GM12878 (cell line): ENCODE results near the gene PRKG1. TPM values are rescaled to one million over a fixed set of nuclear protein-coding genes. Genes with fewer than 3 reads are reported as not detected.

ENCODE experiments used
- ATAC-seq: fragments of 200-7000 bp; cut with Tn5 transposase; 3 replicates; pipeline ENCODE4 v1.9.1; 2020; ENCODE audit warnings: mild to moderate bottlenecking, moderate library complexity
- BruUV-seq: library from RNA; stranded (reverse); fragments of 400-500 nt; replicated peaks from 2 replicates; lab custom pipeline; 2021; lab: Mats Ljungman, UMichigan
- CTCF ChIA-PET: fragments of 300-600 bp; sonication (Branson Sonifier 250); formaldehyde crosslinking; extraction: SDS; loops from one replicate; lab custom pipeline; 2021; ENCODE audit warnings: inconsistent platforms; lab: Yijun Ruan, JAX
- POLR2A ChIA-PET: fragments of 350-600 bp; formaldehyde crosslinking; extraction: SDS; loops from one replicate; lab custom pipeline; 2021; ENCODE audit warnings: inconsistent platforms; lab: Charles Lee
- RAD21 ChIA-PET: fragments of 300-600 bp; sonication (Branson Sonifier 250); formaldehyde crosslinking; loops from one replicate; lab custom pipeline; 2023; ENCODE audit warnings: antibody characterized with exemption; ENCODE audit not compliant: unreplicated experiment; lab: Charles Lee
- SMC1A ChIA-PET: fragments of 300-600 bp; sonication (Branson Sonifier 250); formaldehyde crosslinking; loops from one replicate; lab custom pipeline; 2023; ENCODE audit not compliant: unreplicated experiment, uncharacterized antibody; lab: Charles Lee
- DNase-seq: peaks from one replicate; pipeline ENCODE4 v3.0.0-alpha.2; 2011; ENCODE audit warnings: low read depth, low spot score
- FAIRE-seq: peaks from 3 replicates; lab custom pipeline; 2011; peaks lifted over from hg19 to GRCh38; lab: Jason Lieb, UNC
- H2AFZ ChIP-seq: 2 replicates; pipeline ENCODE4 v1.6.0; 2011; ENCODE audit warnings: low read depth, low read length, control low read depth; ENCODE audit not compliant: control insufficient read depth
- H3K27ac ChIP-seq: 2 replicates; pipeline ENCODE4 v1.5.1; 2011; ENCODE audit warnings: control low read depth; ENCODE audit not compliant: control insufficient read depth, insufficient read depth
- H3K27me3 ChIP-seq, 2 experiments: replicated peaks in 1 of 2; 2 replicates each; pipeline versions ENCODE4 v1.6.0 to v1.6.1; 2011; ENCODE audit warnings: low read length in 1 of 2; ENCODE audit not compliant: control insufficient read depth in 2 of 2, insufficient read depth in 2 of 2
- H3K36me3 ChIP-seq, 2 experiments: 2 replicates each; pipeline ENCODE4 v1.5.1; 2011; ENCODE audit warnings: low read length in 1 of 2; ENCODE audit not compliant: control insufficient read depth in 2 of 2, insufficient read depth in 2 of 2
- H3K4me1 ChIP-seq: 2 replicates; pipeline ENCODE4 v1.6.1; 2011; ENCODE audit warnings: mild to moderate bottlenecking, low read length, moderate library complexity, mixed read lengths; ENCODE audit not compliant: control insufficient read depth, insufficient read depth
- H3K4me2 ChIP-seq: 2 replicates; pipeline ENCODE4 v1.6.0; 2011; ENCODE audit warnings: control low read depth; ENCODE audit not compliant: control insufficient read depth, insufficient read depth
- H3K4me3 ChIP-seq: fragments of 200-600 bp; sonication (generic); 2 replicates; pipeline ENCODE4 v1.5.1; 2016
- H3K79me2 ChIP-seq: 2 replicates; pipeline ENCODE4 v1.6.0; 2011; ENCODE audit warnings: low read length; ENCODE audit not compliant: control insufficient read depth, insufficient read depth
- H3K9ac ChIP-seq: 2 replicates; pipeline ENCODE4 v1.8.0; 2011; ENCODE audit warnings: low read length, control low read depth, mixed read lengths; ENCODE audit not compliant: control insufficient read depth, insufficient read depth
- H3K9me3 ChIP-seq: replicated peaks from 3 replicates; pipeline ENCODE4 v1.5.1; 2011; ENCODE audit warnings: mild to moderate bottlenecking, low read length; ENCODE audit not compliant: control insufficient read depth, insufficient read depth
- H4K20me1 ChIP-seq: 2 replicates; pipeline ENCODE4 v1.6.0; 2011; ENCODE audit not compliant: control insufficient read depth, insufficient read depth
- ATF7 ChIP-seq: fragments of 450-650 bp; IDR thresholded peaks from 2 replicates; pipeline ENCODE4 v1.6.1; 2016; ENCODE audit warnings: low read depth, mild to moderate bottlenecking
- CHD1 ChIP-seq: IDR thresholded peaks from 2 replicates; pipeline ENCODE4 v1.6.1; 2012; ENCODE audit warnings: low read depth, low read length, improper control_type of control experiment
- EZH2 ChIP-seq: IDR thresholded peaks from 2 replicates; pipeline ENCODE4 v1.6.1; 2012; ENCODE audit warnings: low read depth, mild to moderate bottlenecking, control low read depth, inconsistent platforms, low read length, borderline replicate concordance; ENCODE audit not compliant: control insufficient read depth
- FOXM1 ChIP-seq: IDR thresholded peaks from 2 replicates; pipeline ENCODE4 v1.6.1; 2012; ENCODE audit warnings: low read depth, mild to moderate bottlenecking, inconsistent platforms, low read length, moderate library complexity
- HDAC6 ChIP-seq: fragments of 200-600 bp; sonication (generic); IDR thresholded peaks from one replicate; pipeline ENCODE4 v1.8.0; 2017; ENCODE audit warnings: antibody characterized with exemption; ENCODE audit not compliant: unreplicated experiment
- JUND ChIP-seq: IDR thresholded peaks from 2 replicates; pipeline ENCODE4 v1.6.1; 2012; ENCODE audit warnings: low read depth, mild to moderate bottlenecking, low read length, improper control_type of control experiment, moderate library complexity
- NR2F1 ChIP-seq: fragments of 450-650 bp; conservative IDR thresholded peaks from 2 replicates; pipeline ENCODE4 v1.6.1; 2017; ENCODE audit warnings: mild to moderate bottlenecking
- PAX8 ChIP-seq: fragments of 450-650 bp; IDR thresholded peaks from 2 replicates; pipeline ENCODE4 v1.6.1; 2017; ENCODE audit warnings: mild to moderate bottlenecking, moderate library complexity
- POLR2AphosphoS2 ChIP-seq: IDR thresholded peaks from 2 replicates; pipeline ENCODE4 v1.6.1; 2011; ENCODE audit warnings: low read depth, mild to moderate bottlenecking, low read length, improper control_type of control experiment, moderate library complexity
- SREBF1 ChIP-seq: IDR thresholded peaks from 2 replicates; pipeline ENCODE4 v1.6.1; 2012; ENCODE audit warnings: mild to moderate bottlenecking, low read length
- STAT1 ChIP-seq: fragments of 450-650 bp; conservative IDR thresholded peaks from 2 replicates; pipeline ENCODE4 v1.6.1; 2014; ENCODE audit warnings: antibody characterized with exemption, mild to moderate bottlenecking
- TCF7 ChIP-seq: IDR thresholded peaks from 2 replicates; pipeline ENCODE4 v1.6.1; 2014; ENCODE audit warnings: antibody characterized with exemption, borderline replicate concordance
- ZBED1 ChIP-seq: IDR thresholded peaks from 2 replicates; pipeline ENCODE4 v1.6.1; 2016; ENCODE audit warnings: borderline replicate concordance
- WGBS: methylation state at CpG from one replicate; pipeline ENCODE4 v1.1.6; 2016; ENCODE audit warnings: low lambda C conversion rate; ENCODE audit not compliant: insufficient replicate concordance, insufficient coverage; ENCODE audit errors: missing lambda C conversion rate; 5-methylcytosine and 5-hydroxymethylcytosine counted together
- in situ Hi-C: fragments of 300-500 bp; cut with MboI; formaldehyde crosslinking; loops from 9 replicates; pipeline ENCODE4 v1.14.3; 2018; ENCODE audit warnings: mixed read lengths
- intact Hi-C: fragments of 100-400 bp; cut with micrococcal nuclease; formaldehyde crosslinking; loops from one replicate; pipeline ENCODE4 v1.14.2; 2022; ENCODE audit not compliant: unreplicated experiment
- polyA plus RNA-seq, 11 experiments: library from polyadenylated mRNA; depleted of rRNA in 4 of 11; unstranded in 6 of 11; stranded (reverse) in 5 of 11; fragments of >200 nt; fragmentation: Nextera tagmentation in 4 of 11; fragmentation: Illumina TruSeq in 1 of 11; extraction: Ambion mirVana in 4 of 11; extraction: Trizol in 1 of 11; gene quantifications; 1 replicate in 1 of 11; 2 replicates in 10 of 11; pipeline versions ENCODE4 v1.2.1 to v1.2.3, GENCODE V29; 2011 to 2016; ENCODE audit warnings: inconsistent platforms in 2 of 11, missing spikeins in 2 of 11, low read depth in 1 of 11
- total RNA-seq, 4 experiments: library from RNA; depleted of rRNA in 3 of 4; stranded (reverse); fragments of >200 nt in 3 of 4; fragmentation: Illumina TruSeq in 1 of 4; extraction: Trizol in 1 of 4; gene quantifications; 2 replicates each; pipeline versions ENCODE4 v1.2.1 to v1.2.3, GENCODE V29; 2013 to 2021
- TF ChIP-seq, protein P1 (sequence below): fragments of 150-350 bp; IDR thresholded peaks from 2 replicates; pipeline ENCODE4 v1.6.1; 2014; ENCODE audit warnings: mild to moderate bottlenecking, low read depth, low read length

PRKG1 gene
- total and polyA plus RNA-seq, 10 of the 15 experiments (the other 5 are each of a cell fraction or from before 2014, with no cell fraction given), result 0.04 to 0.05 TPM; not detected in 8

DNA sequence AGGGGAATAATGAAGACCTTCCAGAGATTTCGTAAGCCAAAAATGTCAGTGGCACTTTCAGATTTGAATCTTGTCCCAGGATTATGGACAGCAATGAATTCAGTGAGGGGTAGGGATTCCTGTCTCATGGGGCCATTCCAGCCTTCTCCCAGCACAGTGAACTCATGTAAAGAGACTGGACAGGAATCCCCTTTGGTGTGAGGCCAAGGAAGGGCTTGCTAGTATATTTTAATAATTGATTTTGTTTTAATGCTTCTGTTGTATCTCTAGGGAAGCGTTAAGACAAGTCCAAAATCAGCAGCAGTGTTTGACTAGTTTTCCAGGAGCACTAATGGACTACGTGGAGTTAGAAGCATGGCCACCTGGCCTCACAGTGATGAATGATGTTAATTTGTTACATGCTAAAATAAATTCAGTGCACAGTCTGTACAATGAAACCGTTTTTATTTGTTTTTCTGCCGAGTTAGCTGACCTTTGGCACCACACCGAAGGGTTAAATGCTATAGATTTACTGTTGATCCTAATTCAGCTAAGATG is 1025.8 kb downstream of the PRKG1 start:
- H3K4me3 ChIP-seq, result no peak overlapping the region
- no peaks in the 10 kb centered on the region for H3K27me3 ChIP-seq
- H3K27ac ChIP-seq, result no peak overlapping the region
- ChIA-PET CTCF (no interaction called here), RAD21 (no interaction called here), POLR2A (no interaction called here), SMC1A (no interaction called here)
- H3K9me3 ChIP-seq, result no peaks in the 10 kb centered on the region
- in situ Hi-C loops (no loop called here), intact Hi-C loops (no loop called here)
- DNase-seq, result no peak
- H3K9ac ChIP-seq, result no peak overlapping the region
- H2AFZ ChIP-seq, result no peak overlapping the region
- no peak for TF ChIP-seq ZBED1
- no peak for TF ChIP-seq ATF7
- no peak for TF ChIP-seq TCF7
- TF ChIP-seq EZH2, result no peak
- no peak for TF ChIP-seq POLR2AphosphoS2
- TF ChIP-seq PAX8, result no peak
- TF ChIP-seq, protein P1, sequence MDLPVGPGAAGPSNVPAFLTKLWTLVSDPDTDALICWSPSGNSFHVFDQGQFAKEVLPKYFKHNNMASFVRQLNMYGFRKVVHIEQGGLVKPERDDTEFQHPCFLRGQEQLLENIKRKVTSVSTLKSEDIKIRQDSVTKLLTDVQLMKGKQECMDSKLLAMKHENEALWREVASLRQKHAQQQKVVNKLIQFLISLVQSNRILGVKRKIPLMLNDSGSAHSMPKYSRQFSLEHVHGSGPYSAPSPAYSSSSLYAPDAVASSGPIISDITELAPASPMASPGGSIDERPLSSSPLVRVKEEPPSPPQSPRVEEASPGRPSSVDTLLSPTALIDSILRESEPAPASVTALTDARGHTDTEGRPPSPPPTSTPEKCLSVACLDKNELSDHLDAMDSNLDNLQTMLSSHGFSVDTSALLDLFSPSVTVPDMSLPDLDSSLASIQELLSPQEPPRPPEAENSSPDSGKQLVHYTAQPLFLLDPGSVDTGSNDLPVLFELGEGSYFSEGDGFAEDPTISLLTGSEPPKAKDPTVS, result no peak
- TF ChIP-seq STAT1, result no peak
- TF ChIP-seq FOXM1, result no peak
- TF ChIP-seq JUND, result no peak
- TF ChIP-seq SREBF1, result no peak
- no peak for TF ChIP-seq CHD1
- TF ChIP-seq NR2F1, result no peak
- TF ChIP-seq HDAC6, result no peak
- H3K4me2 ChIP-seq, result no peak overlapping the region
- ATAC-seq, result no peak
- WGBS, result 13% methylated on average over 6 of the region's 6 CpGs
- no TSS peak for BruUV-seq
- H3K4me1 ChIP-seq, result no peaks in the 10 kb centered on the region
- FAIRE-seq, result no peak
- H3K79me2 ChIP-seq, result no peaks in the 10 kb centered on the region
- no peaks in the 10 kb centered on the region for H3K36me3 ChIP-seq
- no peaks in the 10 kb centered on the region for H4K20me1 ChIP-seq
